ENCODE results near the gene ARMH3.
"Not testable (repeated sequence)": the region's sequence is repeated elsewhere in the genome, so short reads cannot be mapped to it uniquely, and the experiment has no call there.

Gene ARMH3

GRCh38 chr10:102046095-102046494, 9.9 kb downstream of the ARMH3 start:
- no peak for DNase-seq

GRCh38 chr10:102045292-102045691, 10.7 kb downstream of the ARMH3 start:
- no peak for DNase-seq

GRCh38 chr10:102040305-102041050, 15.5 kb downstream of the ARMH3 start:
- DNase-seq: no peak

- no peak for DNase-seq
These were observed 17.6 kb downstream of the ARMH3 start for GRCh38 chr10:102038410-102038809.

- not testable (repeated sequence) for DNase-seq
These were observed 20.2 kb downstream of the ARMH3 start for GRCh38 chr10:102035807-102036206.

- DNase-seq: no peak
These were observed 22.2 kb downstream of the ARMH3 start for GRCh38 chr10:102033787-102034186.

GRCh38 chr10:102027261-102027660, 28.7 kb downstream of the ARMH3 start:
- no peak for DNase-seq

GRCh38 chr10:102024799-102025198, 31.2 kb downstream of the ARMH3 start:
- DNase-seq: no peak

GRCh38 chr10:102020938-102021337, 35.0 kb downstream of the ARMH3 start:
- DNase-seq: peak in 1 of 5 experiments; percentile 60

- DNase-seq: no peak
These were observed 38.7 kb downstream of the ARMH3 start for GRCh38 chr10:102017295-102017694.

- no peak for DNase-seq
These were observed 39.6 kb downstream of the ARMH3 start for GRCh38 chr10:102016416-102016815.

- no peak for DNase-seq
These were observed 45.0 kb downstream of the ARMH3 start for GRCh38 chr10:102010961-102011360.

- DNase-seq: peak in 2 of 5 experiments; percentile 18 to 70
These were observed 46.1 kb downstream of the ARMH3 start for GRCh38 chr10:102009801-102010425.

GRCh38 chr10:102007796-102008195, 48.2 kb downstream of the ARMH3 start:
- DNase-seq: no peak

- DNase-seq: not testable (repeated sequence)
These were observed 48.9 kb downstream of the ARMH3 start for GRCh38 chr10:102007031-102007430.

GRCh38 chr10:102004376-102004775, 51.6 kb downstream of the ARMH3 start:
- no peak for DNase-seq

GRCh38 chr10:102003541-102003940, 52.4 kb downstream of the ARMH3 start:
- no peak for DNase-seq

GRCh38 chr10:102001435-102002068, 54.4 kb downstream of the ARMH3 start:
- no peak for DNase-seq

- no peak for DNase-seq
These were observed 58.2 kb downstream of the ARMH3 start for GRCh38 chr10:101997803-101998202.

GRCh38 chr10:101995451-101996063, 60.4 kb downstream of the ARMH3 start:
- DNase-seq: no peak

- DNase-seq: no peak
These were observed 62.2 kb downstream of the ARMH3 start for GRCh38 chr10:101993651-101994200.

- DNase-seq: no peak
These were observed 62.8 kb downstream of the ARMH3 start for GRCh38 chr10:101993221-101993620.

GRCh38 chr10:101987136-101987535, 68.8 kb downstream of the ARMH3 start:
- DNase-seq: no peak

Data from T-helper 2 cell (primary cell).